Transverse colon (tissue), 4 donors: ENCODE data around the gene MCC. TPM values are rescaled to one million over a fixed set of nuclear protein-coding genes. Genes with fewer than 3 reads are reported as not detected.

Experiments used
- DNase-seq: peaks from one replicate; pipeline ENCODE4 v3.0.0-alpha.2; 2019
- H3K27ac ChIP-seq, 4 donors: fragments of 200-600 bp; sonication (generic); 2 replicates each; pipeline ENCODE4 v1.5.1; 2016 to 2018; ENCODE audit warnings: inconsistent platforms in 4 of 4
- H3K27me3 ChIP-seq: fragments of 200-600 bp; sonication (generic); 2 replicates; pipeline ENCODE4 v1.5.1; 2017; ENCODE audit warnings: inconsistent platforms
- H3K36me3 ChIP-seq, 4 donors: fragments of 200-600 bp; sonication (generic); 2 replicates each; pipeline ENCODE4 v1.5.1; 2017 to 2019; ENCODE audit warnings: inconsistent platforms in 4 of 4
- H3K4me1 ChIP-seq, 4 donors: fragments of 200-600 bp; sonication (generic); 2 replicates each; pipeline ENCODE4 v1.5.1; 2017 to 2020; ENCODE audit warnings: inconsistent platforms in 4 of 4
- H3K4me3 ChIP-seq, 4 donors: fragments of 200-600 bp; sonication (generic); 1 replicate in 1 of 4; 2 replicates in 3 of 4; pipeline versions ENCODE4 v1.5.1 to v1.6.1; 2017 to 2019; ENCODE audit warnings: inconsistent platforms in 4 of 4
- H3K9me3 ChIP-seq, 2 donors: fragments of 200-600 bp; sonication (generic); 2 replicates each; pipeline ENCODE4 v1.5.1; 2017 to 2019; ENCODE audit warnings: inconsistent platforms in 2 of 2
- CTCF ChIP-seq, 5 experiments: fragments of 200-600 bp in 3 of 5; fragments of 450-650 bp in 2 of 5; sonication (generic) in 3 of 5; IDR thresholded peaks; 1 replicate in 2 of 5; 2 replicates in 3 of 5; pipeline ENCODE4 v1.5.1; 2016 to 2017; ENCODE audit warnings: antibody characterized with exemption in 5 of 5, inconsistent platforms in 3 of 5, mild to moderate bottlenecking in 2 of 5, moderate library complexity in 1 of 5
- EP300 ChIP-seq: sonication (generic); formaldehyde crosslinking; IDR thresholded peaks from one replicate; pipeline ENCODE4 v1.6.1; 2017; ENCODE audit warnings: antibody characterized with exemption, low read depth
- POLR2A ChIP-seq: fragments of 450-650 bp; IDR thresholded peaks from one replicate; pipeline ENCODE4 v1.6.1; 2016; ENCODE audit warnings: antibody characterized with exemption, mild to moderate bottlenecking, moderate library complexity
- POLR2AphosphoS5 ChIP-seq, 3 donors: sonication (generic); formaldehyde crosslinking; IDR thresholded peaks; one replicate each; pipeline ENCODE4 v1.6.1; 2016; ENCODE audit warnings: antibody characterized with exemption in 3 of 3
- WGBS, 2 donors: methylation state at CpG; one replicate each; pipeline ENCODE4 v1.1.5; 2018; ENCODE audit warnings: low coverage in 1 of 2; 5-methylcytosine and 5-hydroxymethylcytosine counted together
- in situ Hi-C, 4 donors: fragments of 200-750 bp; cut with MboI; loops; one replicate each; pipeline versions ENCODE4 v1.15.0 to v1.15.1; 2017; ENCODE audit warnings: low sequenced_read_pairs in 3 of 4, low pct_ligation_motif_present in 1 of 4, low pct_unique_long_range_greater_than_20kb in 1 of 4
- intact Hi-C: fragments of 100-400 bp; cut with DNase I; formaldehyde crosslinking; loops from one replicate; pipeline ENCODE4 v1.15.1; 2023; ENCODE audit warnings: low total_unique reads
- small RNA-seq, 4 donors: library from RNA; depleted of rRNA; stranded (forward); fragments of <200 nt; gene quantifications; one replicate each; pipeline ENCODE3, GENCODE V24; 2016
- total RNA-seq, 4 donors: library from RNA; depleted of rRNA; stranded (reverse); fragments of >200 nt; gene quantifications; one replicate each; pipeline ENCODE4 v1.1.0, GENCODE V29; 2016

MCC gene
- total RNA-seq, 4 donors from 2014 or later = 2.6 to 28.4 (median 16.4) TPM

- WGBS, 2 donors = 43 to 45% methylated on average over 1 of the region's 1 CpG
- no peak for DNase-seq
- H3K36me3 ChIP-seq = no peaks in the 10 kb centered on the region
- H3K9me3 ChIP-seq = no peaks in the 10 kb centered on the region
- intact Hi-C loops (no loop called here), in situ Hi-C loops (no loop called here)
- TF ChIP-seq CTCF (IDR thresholded peaks at IDR 0.05) (no peak), POLR2AphosphoS5 (IDR thresholded peaks at IDR 0.05) (no peak), POLR2A (no peak), EP300 (no peak)
- H3K27me3 ChIP-seq = no peaks in the 10 kb centered on the region
- no peak overlapping the region for H3K27ac ChIP-seq
- H3K4me3 ChIP-seq = no peak overlapping the region
- H3K4me1 ChIP-seq = peaks cover 2 to 10% (median 4%) of the 10 kb centered on the region in 4 donors
These were observed 515.2 kb downstream of the MCC start for GRCh38 chr5:112973036-112973435.

Small RNAs within 50 kb of the gene (small RNA-seq; reads per million reads assigned to genes)
- 0 reads per million in 4 donors for gene RNU4ATAC13P

Other genes with a start within 250 kb of the MCC start
- gene TSSK1B, start 53.5 kb downstream of the MCC start, total RNA-seq = under 1 TPM in 1 of 4 donors, not detected in 3; 0.20 TPM
- gene YTHDC2, start 25.2 kb upstream of the MCC start, total RNA-seq = 10 to 100 TPM; 23.6 to 35.4 (median 27.6) TPM